Prostate gland (tissue), 2 donors: Measurements from ENCODE around the gene JPH3.

ENCODE experiments used
- CTCF ChIP-seq, 4 experiments: fragments of 200-600 bp in 2 of 4; fragments of 450-650 bp in 2 of 4; sonication (generic) in 2 of 4; IDR thresholded peaks; 1 replicate in 3 of 4; 2 replicates in 1 of 4; pipeline ENCODE4 v1.5.1; 2016 to 2019; ENCODE audit warnings: antibody characterized with exemption in 4 of 4, mild to moderate bottlenecking in 2 of 4, moderate library complexity in 2 of 4
- POLR2A ChIP-seq: fragments of 450-650 bp; IDR thresholded peaks from one replicate; pipeline ENCODE4 v1.6.1; 2016; ENCODE audit warnings: antibody characterized with exemption, mild to moderate bottlenecking

- TF ChIP-seq CTCF (IDR thresholded peaks at IDR 0.05) = no peak
- no peak for TF ChIP-seq POLR2A
These were observed 39.4 kb downstream of the JPH3 start for GRCh38 chr16:87641721-87642120.
